Measurements from ENCODE around the gene SRBD1. TPM values are rescaled to one million over a fixed set of nuclear protein-coding genes. Genes with fewer than 3 reads are reported as not detected.

Gene SRBD1
- total RNA-seq, 4 donors from 2014 or later = 13.5 to 36.2 (median 26.8) TPM

DNA sequence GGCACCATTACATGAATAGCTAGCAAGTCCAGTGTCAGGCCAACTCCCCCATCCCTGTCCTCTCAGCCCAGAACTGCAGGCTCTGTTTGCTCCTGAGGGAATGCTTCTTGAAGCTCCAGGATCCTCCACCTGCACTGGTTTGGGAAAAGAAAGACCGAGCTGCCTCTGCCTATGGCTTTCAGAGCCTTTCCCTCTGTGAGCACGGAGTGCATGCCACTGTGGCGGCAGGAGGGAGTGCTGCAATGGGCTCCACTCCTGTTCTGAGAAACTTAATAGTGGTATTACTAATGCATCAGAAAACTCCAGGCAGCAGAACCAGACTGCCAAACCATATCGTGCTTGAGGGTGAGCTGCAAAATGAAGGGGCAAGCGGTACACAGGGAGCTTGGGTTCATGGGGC, 271.8 kb downstream of the SRBD1 start:
- Histone ChIP-seq H3K4me1 (no peaks in the 10 kb centered on the region), H3K36me3 (no peaks in the 10 kb centered on the region), H3K4me3 (no peak overlapping the region), H3K9me3 (no peaks in the 10 kb centered on the region), H3K27ac (no peak overlapping the region), H3K27me3 (no peaks in the 10 kb centered on the region)
- TF ChIP-seq POLR2A (IDR thresholded peaks at IDR 0.05) (no peak), POLR2AphosphoS5 (IDR thresholded peaks at IDR 0.05) (no peak), EP300 (IDR thresholded peaks at IDR 0.05; ENCODE audit: low read depth) (no peak)
- TF ChIP-seq, protein P1, sequence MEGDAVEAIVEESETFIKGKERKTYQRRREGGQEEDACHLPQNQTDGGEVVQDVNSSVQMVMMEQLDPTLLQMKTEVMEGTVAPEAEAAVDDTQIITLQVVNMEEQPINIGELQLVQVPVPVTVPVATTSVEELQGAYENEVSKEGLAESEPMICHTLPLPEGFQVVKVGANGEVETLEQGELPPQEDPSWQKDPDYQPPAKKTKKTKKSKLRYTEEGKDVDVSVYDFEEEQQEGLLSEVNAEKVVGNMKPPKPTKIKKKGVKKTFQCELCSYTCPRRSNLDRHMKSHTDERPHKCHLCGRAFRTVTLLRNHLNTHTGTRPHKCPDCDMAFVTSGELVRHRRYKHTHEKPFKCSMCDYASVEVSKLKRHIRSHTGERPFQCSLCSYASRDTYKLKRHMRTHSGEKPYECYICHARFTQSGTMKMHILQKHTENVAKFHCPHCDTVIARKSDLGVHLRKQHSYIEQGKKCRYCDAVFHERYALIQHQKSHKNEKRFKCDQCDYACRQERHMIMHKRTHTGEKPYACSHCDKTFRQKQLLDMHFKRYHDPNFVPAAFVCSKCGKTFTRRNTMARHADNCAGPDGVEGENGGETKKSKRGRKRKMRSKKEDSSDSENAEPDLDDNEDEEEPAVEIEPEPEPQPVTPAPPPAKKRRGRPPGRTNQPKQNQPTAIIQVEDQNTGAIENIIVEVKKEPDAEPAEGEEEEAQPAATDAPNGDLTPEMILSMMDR (IDR thresholded peaks at IDR 0.05) = no peak
- in situ Hi-C loops (cut with MboI; ENCODE audit: low pct_ligation_motif_present in 1 of 4, low pct_unique_long_range_greater_than_20kb in 1 of 4, low sequenced_read_pairs in 3 of 4) (no loop called here), intact Hi-C loops (cut with DNase I; ENCODE audit: low total_unique reads) (no loop called here)
- no peak for DNase-seq
- 92 to 94% methylated on average over 3 to 5 of the region's 5 CpGs for WGBS, 2 donors (ENCODE audit: low coverage in 1 of 2)

Small RNAs within 50 kb of the gene (small RNA-seq; reads per million reads assigned to genes)
- gene RN7SL414P = 0 to 2.5 (median 0.15) reads per million in 4 donors

Other genes starting within 250 kb of the SRBD1 start
- 10 to 100 TPM in 3 of 4 donors, 1 to 10 TPM in 1; 8.6 to 20.6 (median 11.3) TPM for gene PRKCE, start 40.4 kb upstream of the SRBD1 start, total RNA-seq

All from transverse colon (tissue), 4 donors.